Stimulated activated CD4-positive, alpha-beta T cell treated with anti-CD3 and anti-CD28 coated beads, Interleukin-4, amount 100 ng/mL, for 24 hours (primary cell): Measurements from ENCODE around the gene IFNL3.
"Not testable (repeated sequence)": the region's sequence is repeated elsewhere in the genome, so short reads cannot be mapped to it uniquely, and the experiment has no call there.

ENCODE experiments used
- DNase-seq: peaks from one replicate; pipeline ENCODE4 v3.0.0-alpha.2; 2020

The IFNL3 gene

DNA sequence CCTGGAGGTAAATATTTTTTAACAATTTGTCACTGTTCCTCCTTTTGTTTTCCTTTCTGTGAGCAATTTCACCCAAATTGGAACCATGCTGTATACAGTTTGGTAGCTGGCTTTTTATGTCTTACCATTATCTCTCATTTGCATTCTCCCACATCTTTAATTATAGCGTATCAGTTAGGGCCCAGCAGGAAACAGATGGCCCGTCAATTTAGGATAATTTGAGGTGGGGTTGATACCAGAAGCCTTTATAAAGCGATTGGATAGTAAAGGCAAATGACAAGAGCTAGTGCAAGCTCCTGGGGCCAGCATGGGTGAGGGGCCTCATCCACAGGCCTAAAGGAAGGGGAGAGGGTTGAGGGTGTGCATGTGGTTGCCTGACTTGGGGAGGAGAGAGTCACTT lies 7.7 kb upstream of the IFNL3 start:
- DNase-seq: no peak

DNA sequence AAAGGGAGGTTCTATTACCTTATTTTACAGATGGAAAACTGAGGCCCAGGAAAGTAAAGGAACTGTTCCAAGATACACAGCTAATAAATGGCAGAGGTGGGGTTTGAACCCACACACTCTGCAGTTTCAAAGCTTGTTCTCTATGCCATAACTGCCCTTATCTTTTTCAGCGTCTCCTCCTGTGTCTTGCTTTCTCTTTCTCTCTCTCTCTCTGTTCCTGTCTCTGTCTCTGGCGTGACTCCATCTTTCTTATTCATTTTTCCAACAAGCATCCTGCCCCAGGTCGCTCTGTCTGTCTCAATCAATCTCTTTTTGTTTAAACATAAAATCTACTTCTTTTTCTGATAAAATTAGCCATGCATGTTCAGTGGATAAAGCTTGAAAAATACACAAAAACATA lies 7.0 kb upstream of the IFNL3 start:
- DNase-seq: no peak

DNA sequence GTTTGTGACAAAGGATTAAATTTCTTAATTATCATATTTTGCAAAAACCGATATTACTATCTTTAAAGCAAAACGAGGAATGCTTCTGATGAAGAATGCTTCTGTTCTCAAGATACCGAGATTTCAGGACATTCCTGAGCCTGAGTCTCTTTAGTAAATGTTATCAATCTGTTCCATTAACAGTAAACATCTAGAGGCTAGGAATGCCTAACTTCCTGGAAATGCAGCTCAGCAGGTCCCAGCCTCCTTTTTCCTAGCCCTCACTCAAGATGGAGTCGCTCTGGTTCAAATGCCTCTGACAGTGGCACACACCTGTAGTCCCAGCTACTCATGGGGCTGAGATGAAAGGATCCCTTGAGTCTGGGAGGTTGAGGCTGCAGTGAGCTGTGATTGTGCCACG lies 6.3 kb upstream of the IFNL3 start:
- no peak for DNase-seq

DNA sequence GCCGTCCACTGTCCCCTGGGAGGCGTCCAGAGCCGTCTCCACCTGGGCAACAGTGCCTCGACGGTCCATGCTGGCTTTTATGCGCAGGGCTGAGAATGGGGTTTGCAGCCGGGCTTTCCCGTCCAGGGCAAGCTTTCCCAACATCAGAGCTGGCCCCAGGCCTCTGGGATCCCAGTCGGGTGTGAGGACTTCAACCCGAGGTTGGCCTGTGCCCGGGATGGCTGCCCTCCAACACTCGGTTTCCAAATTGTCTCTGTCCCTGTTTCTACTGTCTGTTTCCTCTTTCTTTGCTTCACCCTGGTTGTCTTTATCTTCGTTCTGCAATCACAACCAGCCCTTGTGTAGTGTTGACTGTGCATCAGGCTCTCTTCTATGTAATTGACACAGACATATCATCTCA lies 4.0 kb upstream of the IFNL3 start, which contains the start of gene IFNL4:
TSS of gene IFNL4 (minus strand) at position 51 of the 400 bp plus-strand sequence.
- DNase-seq: no peak

DNA sequence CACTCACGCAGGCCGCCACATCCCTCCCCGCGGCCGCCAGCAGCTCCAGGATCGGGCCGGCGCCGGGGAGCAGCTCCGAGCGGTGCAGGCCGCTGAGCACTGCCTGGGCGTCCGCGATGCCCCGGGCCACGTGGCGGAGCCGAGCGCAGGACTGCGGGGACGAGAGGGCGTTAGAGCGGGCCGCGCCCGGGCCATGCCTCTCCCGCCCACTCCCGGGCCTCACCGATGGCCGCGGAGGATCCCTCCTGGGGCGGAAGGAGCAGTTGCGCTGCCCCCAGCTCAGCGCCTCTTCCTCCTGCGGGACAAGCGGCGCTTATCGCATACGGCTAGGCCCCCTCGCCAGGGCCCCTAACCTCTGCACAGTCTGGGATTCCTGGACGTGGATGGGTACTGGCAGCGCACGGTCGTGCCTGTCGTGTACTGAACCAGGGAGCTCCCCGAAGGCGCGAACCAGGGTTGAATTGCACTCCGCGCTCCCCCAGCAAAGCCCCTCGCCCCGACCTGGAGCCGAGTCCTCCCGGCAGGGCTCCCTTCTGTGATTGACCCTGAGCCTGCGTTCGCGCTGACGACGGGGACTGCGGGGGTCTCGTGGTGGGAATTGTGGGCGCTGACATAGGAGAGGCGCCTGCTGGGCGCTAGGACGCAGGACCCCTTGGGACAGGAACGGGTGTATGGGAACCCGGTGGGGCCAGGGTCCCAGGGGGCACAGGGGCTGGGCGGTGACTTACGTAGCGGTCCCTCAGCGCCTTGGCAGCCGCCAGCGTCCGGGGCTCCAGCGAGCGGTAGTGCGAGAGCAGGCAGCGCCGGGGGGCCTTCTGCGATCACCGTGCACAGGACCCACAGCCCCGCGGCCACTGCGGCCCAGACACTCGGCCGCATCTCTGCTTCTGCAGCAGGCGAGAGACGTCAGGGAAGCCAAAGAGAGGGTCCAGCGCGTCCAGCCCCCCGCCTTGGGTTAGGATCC lies 3.2 kb upstream of the IFNL3 start:
- no peak for DNase-seq

DNA sequence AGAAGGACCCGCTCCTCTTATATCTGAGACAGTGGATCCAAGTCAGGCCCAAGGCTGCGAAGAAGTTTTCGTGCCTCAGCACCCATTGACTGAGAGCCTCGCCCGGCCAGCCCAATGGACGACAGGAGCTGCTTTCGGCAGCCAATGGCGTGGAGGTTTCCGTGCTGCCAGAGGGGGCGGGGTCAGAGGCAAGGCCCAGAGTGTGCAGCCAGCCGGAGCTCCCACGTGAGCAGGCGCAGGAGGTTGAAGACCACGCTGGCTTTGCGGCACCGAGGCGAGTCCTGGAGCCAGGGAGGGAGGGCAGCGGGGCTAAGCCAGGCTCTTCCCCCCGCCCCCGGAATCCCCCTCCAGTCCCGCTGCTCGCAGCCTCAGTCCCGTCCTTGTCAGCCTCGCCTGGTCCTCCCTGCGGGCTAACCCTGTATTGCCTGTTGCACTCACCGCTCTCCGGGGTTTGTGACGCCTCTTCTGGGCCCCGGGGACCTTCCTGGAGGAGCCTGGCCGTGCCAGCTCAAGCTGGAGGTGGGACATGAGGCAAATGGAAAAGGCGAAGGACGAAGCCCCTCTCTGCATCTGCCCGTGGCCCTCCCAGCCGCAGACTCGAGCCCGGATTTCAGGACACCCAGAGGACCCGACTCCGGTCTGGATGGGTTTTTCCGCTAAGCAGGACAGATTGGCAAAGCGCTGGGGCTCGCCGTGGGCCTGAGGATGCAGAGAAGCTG lies 2.3 kb upstream of the IFNL3 start:
- DNase-seq: peak; percentile 32

DNA sequence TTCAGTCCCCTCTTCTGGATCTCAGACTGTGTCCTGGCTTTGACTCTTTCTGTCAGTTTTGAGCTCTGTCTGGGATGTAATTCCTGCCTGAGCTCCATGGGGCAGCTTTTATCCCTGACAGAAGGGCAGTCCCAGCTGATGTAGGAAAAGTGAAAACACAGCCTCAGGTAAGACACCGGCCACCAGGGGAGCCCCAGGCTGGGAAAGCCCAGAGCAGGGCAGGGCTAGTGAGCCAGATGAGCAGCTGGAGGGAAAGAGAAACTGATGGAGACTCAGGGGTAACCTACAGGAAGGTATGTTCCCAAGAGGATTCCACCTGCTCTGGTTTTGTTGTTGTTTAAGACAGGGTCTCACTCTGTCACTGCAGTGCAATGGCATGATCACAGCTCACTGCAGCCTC lies 360 bp upstream of the IFNL3 start:
- not testable (repeated sequence) for DNase-seq

DNA sequence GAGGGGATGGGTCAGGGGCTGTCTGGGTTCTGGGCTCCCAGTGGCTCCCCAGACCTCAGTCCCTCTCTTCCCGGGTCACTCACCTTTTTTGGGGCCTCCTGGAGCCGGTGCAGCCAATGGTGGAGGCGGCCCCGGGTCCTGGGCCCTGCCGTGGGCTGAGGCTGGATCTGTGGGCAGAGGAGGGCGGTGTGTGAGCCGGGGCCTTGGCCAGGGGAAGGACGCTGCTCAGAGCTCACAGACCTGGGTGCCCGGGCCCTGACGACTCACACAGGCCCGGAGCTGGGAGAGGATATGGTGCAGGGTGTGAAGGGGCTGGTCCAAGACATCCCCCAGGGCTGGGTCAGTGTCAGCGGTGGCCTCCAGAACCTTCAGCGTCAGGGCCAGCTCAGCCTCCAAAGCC lies 1.1 kb downstream of the IFNL3 start:
- not testable (repeated sequence) for DNase-seq

DNA sequence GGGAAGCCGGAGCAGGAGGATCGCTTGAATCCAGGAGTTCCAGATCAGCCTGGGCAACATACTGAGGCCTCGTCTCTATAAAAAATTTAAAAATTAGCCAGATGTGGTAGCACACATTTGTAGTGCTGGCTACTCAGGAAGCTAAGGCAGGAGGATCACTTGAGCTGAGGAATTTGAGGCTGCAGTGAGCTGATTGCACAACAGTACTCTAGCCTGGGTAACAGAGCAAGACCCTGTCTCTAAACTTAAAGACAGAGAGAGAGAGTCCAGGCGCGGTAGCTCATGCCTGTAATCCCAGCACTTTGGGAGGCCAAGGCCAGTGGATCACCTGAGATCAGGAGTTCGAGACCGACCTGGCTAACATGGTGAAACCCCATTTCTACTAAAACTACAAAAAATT lies 4.4 kb downstream of the IFNL3 start:
- DNase-seq: no peak

DNA sequence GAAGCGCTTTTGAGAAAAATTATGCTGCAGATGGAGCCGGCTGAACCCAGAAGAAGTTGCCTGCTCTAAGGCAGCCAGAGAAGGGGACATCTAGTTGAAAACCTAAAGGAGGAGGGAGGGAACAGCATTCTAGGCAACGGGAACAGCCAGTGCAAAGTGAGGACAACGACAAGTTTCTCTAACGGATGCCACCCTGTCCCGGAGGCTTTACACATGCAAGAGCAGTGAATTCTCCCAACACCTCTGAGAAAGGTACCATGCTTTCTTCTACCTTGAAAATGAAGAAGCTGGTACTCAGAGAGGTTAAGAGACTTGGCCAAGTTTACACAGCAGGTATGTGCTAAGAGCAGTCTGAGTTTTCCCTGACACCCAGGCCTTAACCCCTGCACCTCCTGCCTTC lies 5.9 kb downstream of the IFNL3 start:
- no peak for DNase-seq

DNA sequence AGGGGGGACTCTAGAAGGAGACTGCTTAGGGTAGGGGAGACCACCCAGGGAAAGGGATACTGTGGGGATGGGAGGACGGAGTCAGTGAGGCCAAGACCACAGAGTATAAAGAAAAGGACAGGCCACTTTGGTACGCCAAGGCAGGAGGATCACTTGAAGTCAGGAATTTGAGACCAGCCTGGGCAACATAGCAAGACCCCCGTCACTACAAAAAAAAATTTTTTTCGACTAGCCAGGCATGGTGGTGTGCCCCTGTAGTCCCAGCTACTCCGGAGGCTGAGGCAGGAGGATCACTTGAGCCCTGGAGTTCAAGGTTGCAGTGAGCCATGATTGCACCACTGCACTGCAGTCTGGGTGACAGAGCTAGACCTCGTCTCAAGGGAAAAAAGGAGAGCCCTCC lies 6.6 kb downstream of the IFNL3 start:
- no peak for DNase-seq

DNA sequence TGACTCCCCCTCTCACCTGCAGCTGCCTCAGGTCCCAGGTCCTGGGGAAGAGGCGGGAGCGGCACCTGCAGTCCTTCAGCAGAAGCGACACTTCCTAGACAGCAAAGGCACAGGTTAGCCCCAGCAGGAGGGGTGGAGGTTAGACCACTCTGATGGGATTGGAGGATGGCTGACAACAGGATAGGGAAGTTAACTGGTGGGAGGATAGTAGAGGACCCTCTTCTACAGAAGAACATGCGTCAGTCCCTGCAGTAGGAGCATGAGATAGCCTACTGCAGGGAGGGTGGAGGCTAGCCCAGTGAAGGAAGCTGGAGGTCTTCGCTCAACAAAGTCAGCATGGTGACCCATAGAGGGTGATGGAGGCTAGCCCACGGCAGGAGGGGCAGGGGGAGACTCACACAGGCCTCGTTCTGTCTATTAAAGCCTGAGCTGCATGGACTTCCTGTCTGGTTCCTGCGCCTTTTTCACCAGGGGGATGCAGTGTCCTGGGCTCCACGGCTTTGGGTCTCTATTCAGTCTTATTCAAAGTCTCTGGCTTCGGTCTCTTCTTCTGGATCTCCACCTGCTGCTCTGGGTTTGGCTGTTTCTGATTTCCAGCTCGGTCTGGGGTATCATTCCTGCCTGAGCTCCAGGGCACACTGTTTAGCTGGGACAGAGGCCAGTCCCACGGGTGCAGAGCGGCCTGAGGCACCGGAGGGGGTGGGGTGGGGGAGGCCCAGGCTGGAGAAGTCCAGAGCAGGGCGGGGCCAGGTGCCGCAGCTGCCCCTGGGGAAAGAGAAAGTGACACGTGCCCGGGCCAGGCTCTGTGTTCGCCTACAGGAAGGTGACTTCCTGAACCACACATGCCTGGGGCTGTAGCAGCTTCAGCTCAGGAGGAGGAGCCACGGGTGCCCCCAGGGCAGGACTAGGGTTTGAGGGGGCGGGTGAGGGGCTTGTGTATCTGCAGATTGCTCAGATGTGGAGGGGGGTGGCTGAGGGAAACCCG lies 7.3 kb downstream of the IFNL3 start:
- peak; percentile 51 for DNase-seq

DNA sequence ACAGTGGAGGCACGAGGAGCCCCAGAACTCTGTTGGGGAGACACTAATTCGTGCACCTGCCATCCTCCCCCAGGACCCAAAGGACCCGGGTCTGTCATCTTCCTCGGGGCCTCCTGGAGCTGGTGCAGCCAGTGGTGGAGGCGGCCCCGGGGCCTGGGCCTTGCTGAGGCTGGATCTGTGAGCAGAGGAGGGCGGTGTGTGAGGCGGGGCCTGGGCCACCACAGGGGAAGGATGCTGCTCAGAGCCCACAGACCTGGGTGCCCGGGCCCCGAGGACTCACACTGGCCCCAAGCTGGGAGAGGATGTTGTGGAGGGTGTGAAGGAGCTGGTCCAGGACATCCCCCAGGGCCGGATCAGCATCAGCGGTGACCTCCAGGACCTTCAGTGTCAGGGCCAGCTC lies 8.3 kb downstream of the IFNL3 start:
- peak; percentile 13 for DNase-seq

DNA sequence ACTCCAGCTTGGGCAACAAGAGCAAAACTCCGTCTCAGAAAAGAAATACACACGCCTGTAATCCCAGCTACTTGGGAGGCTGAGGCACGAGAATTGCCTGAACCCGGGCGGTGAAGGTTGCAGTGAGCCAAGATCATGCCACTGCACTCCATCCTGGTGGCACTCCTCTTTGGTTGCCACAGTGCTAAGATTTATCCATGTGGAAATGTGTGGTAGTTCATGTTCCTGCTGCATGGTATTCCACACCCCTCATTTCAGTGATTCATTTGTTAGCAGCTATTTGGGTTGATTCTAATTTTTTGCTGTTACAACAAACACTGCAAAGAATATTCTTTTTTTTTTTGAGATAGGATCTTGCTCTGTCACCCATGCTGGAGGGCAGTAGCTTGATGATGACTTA lies 12.1 kb downstream of the IFNL3 start:
- no peak for DNase-seq

DNA sequence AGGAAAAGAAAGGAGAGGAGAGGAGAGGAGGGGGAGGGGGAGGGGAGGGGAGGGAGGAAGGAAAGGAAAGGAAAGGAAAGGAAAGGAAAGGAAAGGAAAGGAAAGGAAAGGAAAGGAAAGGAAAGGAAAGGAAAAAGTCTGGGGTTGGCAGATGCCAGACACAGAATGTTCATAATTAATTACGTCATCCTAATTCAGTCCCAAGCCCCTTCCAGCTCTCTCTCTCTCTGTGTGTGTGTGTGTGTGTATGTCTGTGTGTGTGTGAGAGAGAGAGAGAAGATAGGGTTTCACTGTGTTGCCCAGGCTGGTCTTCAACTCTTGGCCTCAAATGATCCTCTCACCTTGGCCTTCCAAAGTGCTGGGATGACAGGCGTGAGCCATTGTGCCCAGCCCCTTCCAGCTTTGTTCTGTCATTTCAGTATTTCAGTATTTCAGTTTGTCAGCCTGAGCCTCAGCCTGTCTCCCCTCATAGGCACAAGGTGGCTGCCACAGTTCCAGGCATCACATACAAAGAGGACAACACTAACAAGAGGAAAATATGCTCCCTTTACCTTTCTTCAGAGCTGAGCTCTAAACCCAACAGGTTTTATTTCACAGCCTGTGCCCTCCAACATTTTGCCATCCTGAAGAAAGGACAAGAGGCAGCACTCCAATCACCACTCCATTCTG lies 14.6 kb downstream of the IFNL3 start:
- DNase-seq: no peak

DNA sequence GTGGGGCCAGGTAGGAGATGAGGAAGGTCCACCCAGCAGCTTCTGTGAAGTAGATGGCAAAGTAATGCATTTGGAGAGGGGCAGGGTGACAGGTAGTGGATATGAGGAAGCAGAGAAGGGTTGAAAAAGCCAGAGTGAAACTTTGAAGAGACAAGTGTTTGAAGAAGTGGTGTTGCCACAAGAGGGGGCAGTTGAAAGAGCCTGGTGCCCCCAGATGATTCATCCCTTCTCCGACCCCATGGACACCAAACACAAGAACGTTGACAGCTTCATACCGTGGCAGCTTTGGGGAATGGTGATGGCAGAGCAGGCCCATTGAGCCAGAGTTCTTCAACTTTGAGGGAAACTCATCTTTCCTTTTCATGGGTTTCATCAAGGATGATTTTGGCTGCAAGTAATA lies 19.9 kb downstream of the IFNL3 start:
- no peak for DNase-seq

DNA sequence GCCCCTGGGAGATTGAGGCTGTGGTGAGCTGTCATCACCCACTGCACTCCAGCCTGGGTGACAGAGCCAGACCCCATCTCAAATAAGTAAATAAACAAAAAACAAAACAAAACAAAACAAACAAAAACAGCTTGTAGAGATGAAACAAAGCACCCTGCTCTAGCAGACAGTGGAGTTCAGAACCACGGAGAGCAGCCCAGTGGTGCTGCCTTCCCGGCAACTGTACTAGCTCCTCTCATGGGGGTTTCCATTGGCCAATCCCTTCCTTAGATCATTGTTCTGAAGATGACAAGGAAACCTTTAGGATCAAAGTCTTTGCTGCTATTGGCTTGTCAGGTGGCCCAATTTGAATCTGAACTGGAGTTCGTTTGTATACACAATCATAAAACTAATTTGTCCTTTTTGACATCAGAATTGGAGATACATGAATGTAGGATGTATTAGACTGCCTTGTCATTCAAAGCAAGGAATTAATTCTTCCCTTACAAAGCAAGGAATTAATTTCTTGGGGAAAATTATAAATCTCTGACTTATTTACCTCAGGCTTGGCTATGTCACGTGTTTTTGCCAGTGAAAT lies 21.0 kb downstream of the IFNL3 start:
- DNase-seq: no peak

DNA sequence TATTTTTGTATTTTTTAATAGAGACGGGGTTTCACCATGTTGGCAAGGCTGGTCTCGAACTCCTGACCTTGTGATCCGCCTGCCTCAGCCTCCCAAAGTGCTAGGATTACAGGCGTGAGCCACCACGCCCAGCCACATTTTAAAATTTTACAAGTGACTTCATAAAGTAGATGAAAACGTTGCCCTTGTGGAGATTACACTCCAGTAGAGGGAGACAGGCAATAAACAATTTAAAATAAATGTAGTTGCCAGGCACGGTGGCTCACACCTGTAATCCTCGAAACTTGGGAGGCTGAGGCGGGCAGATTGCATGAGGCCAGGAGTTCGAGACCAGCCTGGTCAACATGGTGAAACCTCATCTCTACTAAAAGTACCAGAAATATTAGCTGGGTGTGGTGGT lies 25.7 kb downstream of the IFNL3 start:
- not testable (repeated sequence) for DNase-seq

DNA sequence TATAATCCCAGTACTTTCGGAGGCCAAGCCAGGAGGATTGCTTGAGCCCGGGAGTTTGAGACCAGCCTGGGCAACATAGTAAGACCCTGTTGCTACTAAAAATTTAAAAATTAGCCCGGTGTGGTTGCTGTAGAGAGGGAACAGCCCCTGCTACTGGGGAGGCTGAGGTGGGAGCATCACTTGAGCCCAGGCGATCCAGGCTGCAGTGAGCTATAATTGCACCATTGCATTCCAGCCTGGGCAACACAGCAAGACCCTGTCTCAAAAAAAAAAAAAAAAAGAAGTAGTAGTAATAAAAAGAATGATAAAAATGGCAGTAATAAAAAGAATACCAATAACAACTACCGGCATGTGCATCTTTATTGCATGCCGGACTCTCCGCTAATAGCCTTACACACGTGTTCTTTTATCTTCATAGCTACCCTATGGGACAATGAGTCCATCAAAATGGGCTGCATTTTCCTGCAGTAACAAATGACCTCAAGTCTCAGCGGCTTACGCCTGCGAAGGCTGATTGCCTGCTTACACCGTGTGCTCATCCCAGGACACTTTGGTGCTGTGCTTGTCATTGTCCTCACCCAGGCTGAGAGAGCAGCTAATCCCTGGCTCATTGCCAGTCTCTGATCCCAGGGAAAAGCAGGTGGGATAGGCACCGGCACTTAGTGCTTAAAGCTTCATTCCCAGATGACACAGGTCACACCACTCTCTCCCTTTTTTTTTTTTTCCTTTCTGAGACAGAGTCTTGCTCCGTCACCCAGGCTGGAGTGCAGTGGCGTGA lies 26.4 kb downstream of the IFNL3 start:
- DNase-seq: no peak

DNA sequence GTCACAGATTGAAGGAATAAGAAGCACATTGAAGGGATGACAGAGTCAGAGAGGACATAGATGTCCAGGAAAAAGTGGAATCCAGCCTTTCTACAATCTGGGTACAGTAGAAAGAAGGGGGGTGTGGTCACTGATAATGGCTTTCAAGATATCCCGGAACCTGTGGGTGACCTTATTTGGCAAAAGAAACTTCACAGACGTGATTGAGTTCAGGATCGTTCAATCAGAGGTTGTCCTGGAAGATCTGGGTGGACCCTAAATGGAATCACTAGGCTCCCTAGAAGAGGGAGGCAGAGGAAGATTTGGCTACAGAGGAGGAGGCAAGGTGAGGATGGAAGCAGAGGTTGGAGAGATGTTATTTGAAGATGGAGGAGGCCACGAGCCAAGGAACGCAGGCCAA lies 27.7 kb downstream of the IFNL3 start:
- DNase-seq: no peak

DNA sequence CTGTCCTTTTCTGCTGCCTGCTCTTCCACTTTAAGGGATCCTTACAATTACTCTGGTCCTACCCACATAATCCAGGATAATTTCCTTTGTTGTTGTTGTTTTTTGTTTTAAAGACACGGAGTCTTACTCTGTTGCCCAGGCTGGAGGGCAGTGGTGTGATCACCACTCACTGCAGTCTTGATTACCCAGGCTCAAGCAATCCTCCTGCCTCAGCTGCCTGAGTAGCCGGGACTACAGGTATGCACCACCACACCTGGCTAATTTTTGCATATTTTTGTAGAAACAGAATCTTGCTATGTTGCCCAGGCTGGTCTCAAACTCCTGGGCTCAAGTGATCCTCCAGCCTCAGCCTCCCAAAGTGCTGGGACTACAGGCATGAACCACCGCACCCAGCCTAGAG lies 29.5 kb downstream of the IFNL3 start:
- DNase-seq: not testable (repeated sequence)
